GM19193 (cell line): Measurements from ENCODE around the gene UBE2E2.

Experiments
- POLR2A ChIP-seq: IDR thresholded peaks from 4 replicates; pipeline ENCODE4 v1.6.1; 2011; ENCODE audit not compliant: insufficient read depth, insufficient read length; ENCODE audit errors: extremely low read depth

The UBE2E2 gene

DNA sequence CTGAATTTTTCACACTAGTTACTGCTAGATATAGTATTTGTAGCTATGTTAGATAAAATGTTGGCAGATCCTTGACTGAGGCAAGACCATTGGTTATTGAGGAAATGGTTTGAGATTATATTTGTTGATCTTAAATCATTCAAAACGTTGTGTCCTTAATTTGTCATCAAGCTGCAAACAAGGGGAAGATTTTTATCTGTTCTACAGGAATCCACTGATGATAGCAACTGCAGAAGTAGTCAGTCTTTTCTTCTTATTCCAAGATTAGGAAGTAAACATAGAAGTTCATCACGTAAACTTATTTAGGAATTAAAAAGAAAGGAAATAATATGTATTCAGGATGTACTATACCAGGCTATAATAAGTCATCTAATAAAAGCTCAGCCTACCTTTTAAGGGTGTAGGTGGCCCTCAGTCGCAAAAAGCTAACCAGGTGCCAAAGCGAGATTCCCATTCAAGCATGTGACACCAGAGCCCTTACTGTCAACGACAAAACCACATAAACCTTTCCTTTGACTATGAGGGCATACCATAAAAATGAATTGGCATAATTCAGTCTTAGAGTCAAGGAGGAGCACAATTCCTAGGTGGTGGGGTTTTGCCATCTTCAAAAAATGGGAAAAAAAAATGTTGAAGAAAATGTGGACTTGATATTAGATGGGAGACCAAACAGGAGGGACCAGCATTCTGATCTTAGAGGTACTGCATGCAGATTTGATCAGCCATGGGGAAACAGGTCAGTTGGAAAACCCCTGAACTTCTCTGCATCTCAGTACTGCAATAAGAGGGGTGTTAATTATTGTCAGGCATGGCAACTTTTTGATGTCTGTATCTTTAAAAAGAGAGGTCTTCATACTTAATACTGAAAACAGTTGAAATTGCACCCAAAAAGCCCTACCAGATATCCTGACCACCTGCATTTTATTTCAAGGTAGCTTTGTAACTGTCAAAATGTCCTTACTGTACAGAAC is 390.1 kb downstream of the UBE2E2 start:
- no peak for TF ChIP-seq POLR2A

DNA sequence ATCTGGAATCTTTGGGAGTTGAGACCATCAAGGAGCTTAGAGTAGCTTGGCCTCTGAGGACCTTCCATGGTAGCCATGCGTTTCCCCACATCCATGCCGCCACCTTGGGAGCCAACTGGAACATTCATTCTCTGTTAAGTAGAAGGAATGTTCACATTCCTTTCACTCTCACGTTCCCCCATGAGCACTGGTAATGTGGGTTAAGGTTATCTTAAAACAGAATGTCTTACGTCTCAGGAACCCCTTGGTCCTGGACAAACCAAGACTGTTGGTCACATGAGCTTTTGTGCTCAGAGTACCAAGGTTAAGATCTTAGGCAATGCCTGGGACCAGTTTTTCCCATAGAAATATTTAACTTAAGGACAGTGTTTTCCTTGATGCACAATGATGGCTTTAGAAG is 390.9 kb downstream of the UBE2E2 start:
- TF ChIP-seq POLR2A: no peak

DNA sequence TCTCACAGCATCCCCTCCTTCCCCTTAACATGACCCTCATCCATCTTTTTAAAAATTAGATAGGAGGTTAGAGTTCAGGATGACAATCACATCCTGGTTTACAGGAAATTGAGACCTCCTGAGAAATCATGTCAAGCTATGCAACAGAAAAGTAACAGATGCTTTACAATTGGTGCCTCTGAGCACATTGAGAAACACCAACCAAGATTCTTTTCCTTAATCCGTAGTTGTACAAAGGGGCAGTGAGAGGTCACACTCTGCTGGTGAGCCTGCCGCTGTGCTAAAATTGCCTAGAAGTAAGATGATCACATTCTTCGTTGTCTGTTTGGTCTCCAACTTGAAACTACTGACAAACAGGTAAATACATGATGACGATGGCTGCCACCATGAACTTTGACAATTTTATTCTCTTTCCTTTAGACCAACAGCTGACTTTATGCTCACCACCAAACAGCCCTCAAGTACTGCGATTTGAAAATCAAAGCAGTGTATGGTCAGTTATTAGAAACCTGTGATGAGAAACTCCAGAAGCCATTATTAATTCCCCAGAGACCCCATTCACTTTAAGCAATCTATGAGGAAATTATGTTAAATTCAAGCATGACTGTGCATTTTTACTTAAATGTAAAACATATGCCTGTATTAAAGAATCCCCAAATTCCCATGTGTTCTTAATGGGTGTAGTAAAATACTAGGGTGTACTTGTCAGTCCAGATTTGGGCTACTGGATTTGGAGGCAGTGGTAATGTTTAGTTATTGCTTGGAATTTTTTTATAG is 392.0 kb downstream of the UBE2E2 start:
- TF ChIP-seq POLR2A: no peak

DNA sequence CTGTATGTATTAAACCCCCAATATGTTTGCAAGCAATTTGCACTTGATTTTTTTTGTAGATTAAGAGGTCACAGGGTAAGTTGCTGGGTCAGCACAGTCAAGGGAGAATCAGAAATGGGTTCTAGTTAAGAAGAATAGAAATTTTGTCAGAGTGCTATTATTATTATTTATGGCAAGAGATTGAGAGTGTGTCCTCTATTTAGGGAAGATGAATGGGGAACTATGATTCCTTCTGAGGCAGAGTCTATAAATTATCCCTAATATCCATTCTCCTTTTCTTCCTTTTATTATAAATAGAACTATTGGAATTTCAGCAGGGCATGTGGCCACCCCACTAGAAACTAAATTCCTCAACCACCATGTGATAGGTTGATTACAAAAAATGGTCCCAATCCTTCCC is 392.7 kb downstream of the UBE2E2 start:
- TF ChIP-seq POLR2A: no peak

DNA sequence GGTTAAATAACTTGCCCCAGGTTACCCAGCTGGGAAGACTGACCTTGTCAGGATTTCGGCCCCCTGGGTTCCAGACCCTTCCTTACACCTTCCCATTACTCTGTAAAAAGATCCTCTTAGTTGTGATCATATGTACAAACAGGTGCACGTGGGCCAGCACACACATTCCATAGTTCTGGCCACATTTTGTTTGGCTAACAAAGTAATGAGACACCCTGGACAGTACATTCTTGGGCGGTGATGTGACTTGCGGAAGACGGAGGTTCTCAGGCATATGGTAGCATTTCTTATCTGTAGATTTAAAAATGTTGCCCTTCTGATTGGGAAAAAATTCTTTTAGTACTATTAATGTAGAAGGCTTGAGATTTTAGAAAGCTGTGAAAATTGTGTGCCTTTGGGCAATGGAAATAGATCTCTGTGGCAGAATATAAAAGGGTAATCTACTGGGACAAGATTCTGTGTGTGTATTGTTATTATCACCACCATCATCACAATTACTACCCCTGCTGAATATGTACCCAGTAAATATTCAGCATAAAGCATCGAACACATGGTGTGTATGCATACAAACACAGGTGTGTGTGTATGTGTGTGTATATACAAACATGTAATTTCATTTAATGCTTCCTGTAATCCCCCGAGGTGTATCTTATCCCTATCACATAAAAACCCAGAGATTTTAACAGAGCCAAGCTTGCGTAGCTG is 397.2 kb downstream of the UBE2E2 start:
- TF ChIP-seq POLR2A: no peak

DNA sequence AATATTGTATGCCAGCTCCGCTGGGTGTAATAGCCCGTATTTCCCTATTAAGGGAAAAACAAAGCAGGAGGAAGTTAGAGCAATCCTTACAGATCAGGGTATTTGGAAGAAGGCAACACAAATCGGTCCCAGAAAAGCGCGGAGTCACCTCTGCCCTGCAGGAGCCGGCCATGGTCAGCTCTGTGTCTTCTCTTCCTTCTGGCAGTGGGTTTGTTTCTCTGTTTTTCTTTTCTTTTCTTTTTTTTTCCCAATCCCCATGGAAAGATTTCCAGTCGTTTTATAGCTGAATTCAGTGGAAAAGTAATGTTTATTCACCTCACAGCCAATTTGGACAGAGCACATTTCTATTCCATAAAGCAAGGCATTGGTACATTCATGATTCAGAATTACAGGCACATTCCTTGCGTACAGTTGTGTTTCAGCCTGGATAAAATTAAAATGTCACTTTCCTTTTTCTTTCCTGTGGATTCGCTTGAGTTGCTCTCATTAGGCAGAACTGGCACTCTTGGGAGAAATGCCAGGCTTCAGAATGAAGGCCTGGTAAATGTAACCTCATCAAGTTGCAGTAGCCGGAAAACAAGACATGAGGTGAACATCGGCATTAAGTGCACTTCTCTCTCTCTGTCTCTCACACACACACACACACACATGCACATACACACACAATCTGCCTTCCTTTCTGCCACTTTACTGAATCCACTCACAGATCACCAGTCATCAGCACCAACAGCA is 398.1 kb downstream of the UBE2E2 start:
- TF ChIP-seq POLR2A: no peak

DNA sequence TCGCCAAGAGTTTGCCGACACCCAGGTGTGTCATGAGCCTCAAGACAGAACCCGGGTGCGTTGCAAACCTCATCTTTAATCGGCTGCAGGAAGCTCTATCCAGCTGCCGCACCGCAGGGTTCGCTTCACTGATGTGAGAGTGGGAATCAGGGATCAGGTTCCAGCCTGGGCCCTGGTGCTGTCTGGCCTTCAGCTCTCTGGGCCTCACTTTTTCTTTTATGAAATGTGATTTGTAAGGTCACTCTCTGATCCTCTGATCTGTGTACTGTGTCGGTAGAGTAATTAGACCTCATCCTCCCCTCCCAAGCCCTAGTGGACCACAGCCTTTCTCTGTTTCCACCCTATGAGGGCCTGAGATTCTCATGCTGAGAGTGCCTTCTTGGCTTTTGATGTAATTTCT is 399.8 kb downstream of the UBE2E2 start:
- no peak for TF ChIP-seq POLR2A

DNA sequence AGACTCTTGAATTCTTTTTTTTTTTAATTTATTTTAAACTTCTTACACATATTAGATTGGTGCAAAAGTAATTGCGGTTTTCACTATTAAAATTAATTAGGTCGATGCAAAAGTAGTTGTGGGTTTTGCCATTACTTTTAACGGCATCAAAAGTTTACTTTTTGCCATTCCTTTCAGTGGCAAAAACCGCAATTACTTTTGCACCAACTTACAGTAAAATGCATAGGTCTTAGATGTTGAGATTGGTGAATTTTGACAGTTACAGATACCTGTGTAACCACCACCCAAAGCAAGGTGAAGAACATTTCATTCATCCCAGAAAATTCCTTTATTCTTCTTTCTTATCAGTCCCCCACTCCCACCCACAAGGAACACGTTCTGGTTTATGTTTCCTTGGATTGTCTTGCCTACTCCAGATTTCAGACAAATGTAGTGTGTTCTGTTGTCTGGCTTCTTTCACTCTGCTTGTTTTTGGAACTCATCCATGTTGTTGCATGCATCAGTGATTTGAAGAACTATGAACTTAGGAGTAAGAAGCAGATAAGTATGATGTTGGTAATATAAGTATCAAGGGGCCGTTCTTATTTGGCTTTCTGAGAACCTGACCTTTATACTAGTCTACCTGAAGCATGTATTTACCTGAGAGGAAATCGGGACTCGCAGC is 404.2 kb downstream of the UBE2E2 start:
- no peak for TF ChIP-seq POLR2A

DNA sequence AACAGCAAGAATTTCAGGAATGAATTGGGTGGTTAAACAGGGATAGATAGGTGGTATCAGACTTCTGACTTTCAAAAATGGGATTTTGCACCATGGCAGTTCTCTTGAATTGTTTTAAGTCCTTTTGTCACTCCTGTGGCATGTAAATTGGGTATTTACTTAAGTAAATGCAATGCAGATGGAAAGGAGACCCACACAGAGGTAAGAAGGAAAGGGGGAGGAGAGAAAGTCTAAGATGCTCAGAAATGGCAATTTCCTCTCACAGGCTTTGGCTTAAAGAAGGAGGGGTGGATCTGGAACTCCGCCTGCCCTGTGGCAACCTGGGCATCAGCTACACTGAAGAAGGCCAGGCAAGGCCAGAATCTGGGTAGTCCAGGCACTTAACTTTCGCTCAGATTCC is 405.5 kb downstream of the UBE2E2 start:
- no peak for TF ChIP-seq POLR2A

DNA sequence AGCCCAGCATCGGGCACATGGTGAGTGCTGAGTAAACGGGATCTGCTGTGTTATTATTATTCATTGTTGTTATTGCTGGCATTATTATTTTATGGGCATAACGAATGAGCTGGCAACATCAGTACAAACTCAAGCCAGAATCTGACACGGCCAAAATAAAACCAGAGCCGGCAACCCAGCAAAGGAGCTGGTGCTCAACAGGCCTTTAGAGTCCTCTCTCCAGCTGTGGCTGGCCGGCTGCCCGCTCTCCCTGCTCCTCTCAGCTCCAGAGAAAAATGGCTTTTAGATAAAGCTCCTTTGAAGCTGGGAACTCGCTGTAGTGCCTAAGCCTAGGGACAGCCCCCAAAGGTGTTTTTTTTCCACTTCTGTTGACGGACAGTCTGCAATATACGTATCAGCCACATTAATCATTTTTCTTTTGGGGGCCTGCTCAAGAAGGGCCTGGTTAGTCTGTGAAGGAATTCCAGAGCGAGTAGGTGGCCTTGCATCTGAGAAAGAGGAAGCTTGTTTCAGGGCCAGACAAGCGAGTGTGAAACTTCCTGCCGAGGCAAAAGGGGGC is 408.7 kb downstream of the UBE2E2 start:
- no peak for TF ChIP-seq POLR2A

DNA sequence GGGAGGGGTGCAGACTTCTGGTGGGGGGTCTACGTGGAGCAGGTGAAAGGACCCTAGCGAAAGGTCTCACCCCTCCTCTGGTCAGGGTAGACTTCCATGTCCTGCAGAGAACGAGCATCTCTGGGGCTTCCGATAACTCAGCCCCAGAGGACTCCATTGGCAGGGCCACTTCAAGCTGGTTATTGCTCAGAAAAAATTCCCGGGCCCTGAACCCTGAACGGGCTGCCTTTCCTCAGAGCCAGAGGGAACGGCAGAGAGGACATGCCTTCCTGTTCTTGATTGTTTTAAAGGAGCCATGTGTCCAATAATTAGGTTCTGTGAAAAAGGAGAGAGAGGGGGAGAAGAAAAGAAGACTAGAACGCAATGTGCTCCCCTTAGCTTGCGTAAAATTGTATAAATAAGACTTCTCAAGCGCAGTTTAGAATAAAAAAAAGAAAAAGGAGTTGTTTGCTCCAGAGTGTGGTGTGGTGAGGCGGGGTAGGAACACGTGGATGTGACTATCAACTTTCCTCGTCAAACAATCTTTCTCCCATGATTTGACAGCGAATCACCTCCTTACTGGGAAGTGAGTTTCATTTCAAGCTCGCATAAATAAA is 409.3 kb downstream of the UBE2E2 start:
- TF ChIP-seq POLR2A: no peak

DNA sequence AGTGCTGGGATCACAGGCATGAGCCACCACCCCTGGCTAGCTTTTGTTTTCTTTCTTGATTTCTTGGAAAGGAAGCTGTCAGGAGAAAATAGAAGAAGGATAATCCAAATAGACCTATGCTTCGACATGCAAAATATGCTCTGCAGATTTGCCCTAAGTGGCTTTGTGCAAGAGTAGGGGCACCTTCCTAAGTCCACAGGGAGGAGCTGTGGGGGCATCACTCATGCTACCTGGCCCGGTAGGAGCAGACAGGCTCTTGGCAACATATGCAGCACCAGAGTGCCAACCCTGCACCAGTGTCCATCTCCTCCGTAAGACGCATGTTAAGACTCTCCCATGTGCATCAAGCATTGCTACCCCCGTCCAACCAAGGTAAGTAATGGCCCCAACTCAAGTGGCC is 411.9 kb downstream of the UBE2E2 start:
- TF ChIP-seq POLR2A: no peak
